Dermis lymphatic vessel endothelial cell (primary cell): ENCODE measurements around the gene IQCH. TPM values are rescaled to one million over a fixed set of nuclear protein-coding genes. Genes with fewer than 3 reads are reported as not detected.

Experiments used
- total RNA-seq: library from RNA; depleted of rRNA; stranded (reverse); fragments of >200 nt; gene quantifications from 2 replicates; pipeline ENCODE4 v1.2.1, GENCODE V29; 2014

IQCH gene
- total RNA-seq = 0.54 and 0.69 TPM in 2 replicates

GRCh38 chr15:67254238-67255175 is at the start of gene IQCH, which contains the start of gene AAGAB:
Gene IQCH, plus strand, starts transcription at chr15:67254786. Its CDS starts 111 bp downstream, at chr15:67254897.
Gene AAGAB, minus strand, starts transcription at chr15:67254661. Its CDS starts 30 bp downstream, at chr15:67254631.

GRCh38 chr15:67521029-67521782 is 266.6 kb downstream of the IQCH start, which contains the start of gene C15orf61:
Gene C15orf61, plus strand, starts transcription at chr15:67521131. Its CDS starts 118 bp downstream, at chr15:67521249.

DNA sequence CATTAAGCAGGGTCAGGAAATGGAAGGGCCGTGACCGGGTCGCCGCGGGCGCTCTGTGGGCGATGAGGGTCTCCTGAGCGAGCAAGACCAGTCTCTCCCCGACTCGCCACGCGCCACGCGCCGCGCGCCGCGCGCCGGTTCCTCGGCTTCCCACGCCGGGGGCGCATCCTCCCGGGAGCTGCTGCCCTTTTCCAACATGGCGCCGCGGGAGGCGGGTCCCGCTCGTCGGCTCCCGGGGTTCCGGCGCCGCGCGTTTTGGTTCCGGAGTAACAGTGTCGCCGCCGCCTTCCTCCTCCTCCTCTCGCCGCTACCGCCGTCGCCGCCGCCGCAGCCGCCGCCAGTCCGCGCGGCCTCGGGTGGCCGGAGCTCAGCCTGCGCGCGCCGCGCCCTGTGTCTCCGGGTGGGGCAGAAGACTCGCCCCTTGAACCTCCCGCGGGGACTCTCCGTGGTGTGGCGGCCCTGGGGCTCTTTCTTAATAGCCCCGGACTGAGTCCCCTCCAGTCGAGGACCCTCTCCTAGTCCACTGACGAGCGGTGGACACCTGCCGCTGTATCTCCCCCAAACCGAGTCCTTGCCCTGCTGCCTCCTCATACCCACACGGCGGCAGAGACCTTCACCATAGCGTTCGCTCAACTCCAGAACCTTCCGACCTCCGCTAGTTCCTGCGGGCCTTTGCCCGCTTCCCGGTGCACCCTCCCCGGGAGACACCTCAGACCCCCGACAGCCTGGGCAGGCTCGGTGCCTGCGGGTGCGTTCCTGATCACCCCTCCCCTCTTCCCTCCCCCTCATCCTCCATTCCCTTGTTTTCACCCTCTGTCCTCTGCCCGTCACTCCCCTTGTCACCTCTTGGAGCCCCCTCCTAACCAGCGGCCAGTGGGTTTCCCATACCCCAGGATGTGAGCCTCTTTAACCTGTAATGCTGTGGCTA is 288.1 kb downstream of the IQCH start, which contains the start of gene MAP2K5:
TSS of gene MAP2K5 (plus strand) at position 284 of the 928 bp plus-strand sequence. CDS start at position 917, 633 bp downstream.

Other genes starting within 250 kb of the IQCH start
- 6.1 and 9.2 TPM in 2 replicates for gene SMAD3, start 189.2 kb upstream of the IQCH start, total RNA-seq
- gene AAGAB, start 125 bp upstream of the IQCH start, total RNA-seq = 32.3 and 35.6 TPM in 2 replicates